ENCODE results near the gene MYO3B.
"Not testable (repeated sequence)": the region's sequence is repeated elsewhere in the genome, so short reads cannot be mapped to it uniquely, and the experiment has no call there.

The MYO3B gene

DNA sequence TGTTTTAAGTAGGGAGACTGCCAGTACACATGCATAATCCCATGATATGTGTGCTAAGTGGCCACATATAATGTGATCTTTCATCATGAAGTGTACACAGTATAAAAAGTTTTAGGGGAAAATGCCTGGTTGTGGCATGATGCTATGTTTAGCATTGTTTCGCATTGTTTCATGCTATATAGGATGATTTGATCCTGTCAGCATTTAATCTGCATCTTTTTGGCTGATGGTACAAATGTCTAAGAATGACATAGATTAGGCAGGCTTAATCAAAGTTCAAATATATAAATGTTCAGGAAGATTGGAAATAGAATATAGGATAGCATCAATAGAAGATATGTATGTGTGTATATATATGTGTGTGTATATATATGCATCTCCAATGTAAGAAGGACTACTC is 83.6 kb downstream of the MYO3B start:
- no peak for DNase-seq (ENCODE audit: low spot score)

DNA sequence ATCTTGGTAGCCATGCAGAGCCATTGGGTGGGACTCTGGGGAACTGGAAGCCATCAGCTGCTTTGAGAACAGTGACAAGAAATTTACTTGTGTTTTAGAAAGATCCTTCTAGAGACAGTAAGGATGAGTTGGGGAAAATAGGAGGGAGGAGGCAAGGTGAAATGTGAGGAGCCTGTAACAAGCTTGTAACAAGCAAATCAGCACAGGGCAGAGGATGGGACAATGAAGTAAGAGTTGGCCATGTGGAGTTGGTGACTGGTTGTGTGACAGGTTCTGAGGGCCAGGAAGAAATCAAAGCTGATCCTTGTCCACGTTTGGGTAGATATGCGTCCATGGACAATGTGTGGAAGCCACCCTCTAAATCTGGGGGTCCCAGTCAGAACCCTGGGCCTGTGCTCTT is 84.4 kb downstream of the MYO3B start:
- no peak for DNase-seq (ENCODE audit: low spot score)

DNA sequence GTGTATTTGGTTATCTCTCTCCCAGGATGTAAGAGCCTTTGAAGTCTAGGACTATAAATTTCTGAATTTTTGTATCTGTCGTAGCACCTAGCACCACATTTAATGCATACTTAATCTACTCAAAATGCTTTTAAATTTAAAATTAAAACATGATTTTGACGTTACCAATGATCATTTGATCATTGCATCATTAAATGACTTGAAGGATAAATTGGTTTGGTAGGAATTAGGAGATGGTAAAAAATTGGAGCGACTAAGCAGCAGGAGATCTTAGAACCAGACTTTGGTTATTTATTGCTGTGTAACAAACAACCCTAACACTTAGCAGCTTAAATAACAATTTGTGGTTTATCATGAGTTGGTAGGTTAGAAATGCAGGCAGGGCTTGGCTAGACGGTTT is 84.9 kb downstream of the MYO3B start:
- DNase-seq (ENCODE audit: low spot score), result no peak

DNA sequence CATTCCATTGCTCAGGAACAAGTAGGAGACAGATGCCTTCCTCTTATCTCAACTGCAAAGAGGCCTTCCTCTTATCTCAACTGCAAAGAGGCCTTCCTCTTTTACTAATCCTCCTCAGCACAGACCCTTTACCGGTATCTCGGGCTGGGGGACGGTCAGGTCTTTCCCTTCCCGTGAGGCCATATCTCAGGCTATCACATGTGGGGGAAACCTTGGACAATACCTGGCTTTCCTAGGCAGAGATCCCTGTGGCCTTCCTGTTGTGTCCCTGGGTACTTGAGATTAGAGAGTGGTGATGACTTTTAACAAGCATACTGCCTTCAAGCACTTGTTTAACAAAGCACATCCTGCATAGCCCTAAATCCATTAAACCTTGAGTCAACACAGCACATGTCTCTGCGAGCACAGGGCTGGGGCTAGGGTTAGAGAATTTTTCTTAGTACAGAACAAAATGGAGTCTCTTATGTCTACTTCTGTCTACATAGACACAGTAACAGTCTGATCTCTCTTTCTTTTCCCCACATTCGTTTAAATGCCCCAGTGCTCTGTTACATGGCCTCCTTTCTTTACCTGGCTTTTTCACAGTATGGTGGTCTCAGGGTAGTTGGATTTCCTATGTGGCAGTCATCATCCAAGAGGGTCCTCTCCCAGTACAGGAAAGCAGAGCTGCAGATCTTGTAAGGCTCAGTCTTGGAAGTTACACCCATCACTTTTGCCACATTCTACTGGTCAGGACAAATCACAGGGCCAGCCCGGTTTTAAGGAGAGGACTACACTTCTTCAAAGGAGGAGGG is 86.0 kb downstream of the MYO3B start:
- not testable (repeated sequence) for DNase-seq (ENCODE audit: low spot score)

DNA sequence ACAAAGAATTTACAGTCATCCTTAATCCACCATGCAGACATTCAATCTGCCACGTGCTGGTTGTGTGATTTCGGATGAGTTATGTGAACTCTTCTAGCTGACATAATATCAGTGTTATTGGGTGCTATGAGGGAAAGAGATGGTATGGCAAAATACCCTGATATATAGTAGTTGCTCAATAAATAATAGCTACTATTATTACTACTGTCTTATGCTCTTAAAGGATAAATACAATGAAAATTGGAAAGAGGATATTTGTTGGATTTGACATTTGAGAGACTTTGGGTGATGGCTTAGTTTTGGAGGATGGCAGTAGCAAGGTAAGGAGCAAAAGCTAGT is 86.5 kb downstream of the MYO3B start:
- DNase-seq (ENCODE audit: low spot score), result no peak

DNA sequence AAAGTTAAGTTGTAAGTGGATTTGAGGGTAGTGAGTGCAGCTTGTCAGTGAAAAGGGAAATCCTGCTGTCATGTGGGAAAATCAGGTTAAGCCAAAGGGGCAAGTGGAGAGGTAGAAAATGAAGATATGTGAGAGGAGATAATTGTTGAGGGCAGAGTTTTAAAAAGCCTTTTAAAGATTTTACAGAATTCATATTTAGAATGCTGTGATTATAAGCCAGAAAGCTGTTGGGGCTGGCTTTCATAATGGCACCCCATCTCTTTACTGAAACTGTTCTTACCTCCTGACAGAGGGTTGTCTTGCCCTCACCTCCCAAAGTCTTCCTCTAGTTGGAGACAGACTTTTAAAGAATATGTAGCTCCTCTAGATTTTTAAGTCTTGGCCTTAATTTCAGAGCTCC is 86.9 kb downstream of the MYO3B start:
- DNase-seq (ENCODE audit: low spot score), result no peak

DNA sequence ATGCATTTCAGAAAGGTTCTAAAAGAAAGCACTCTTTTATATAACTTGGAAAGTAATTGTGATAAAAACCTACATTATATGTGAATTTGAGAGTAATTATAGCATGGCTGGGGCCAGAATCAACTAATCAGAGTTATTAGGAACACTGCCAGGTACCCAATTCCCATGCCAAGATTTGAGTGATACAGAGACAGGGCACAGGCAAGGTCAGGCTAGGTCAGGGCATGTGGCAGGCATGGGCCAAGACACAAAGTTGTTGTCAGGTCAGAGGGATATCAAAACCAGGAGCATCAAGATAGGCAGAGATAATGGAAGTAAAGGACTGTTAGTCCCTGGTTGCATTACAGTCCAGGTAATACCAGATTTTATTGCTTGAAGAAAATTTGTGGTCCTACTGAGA is 87.4 kb downstream of the MYO3B start:
- DNase-seq (ENCODE audit: low spot score), result no peak

DNA sequence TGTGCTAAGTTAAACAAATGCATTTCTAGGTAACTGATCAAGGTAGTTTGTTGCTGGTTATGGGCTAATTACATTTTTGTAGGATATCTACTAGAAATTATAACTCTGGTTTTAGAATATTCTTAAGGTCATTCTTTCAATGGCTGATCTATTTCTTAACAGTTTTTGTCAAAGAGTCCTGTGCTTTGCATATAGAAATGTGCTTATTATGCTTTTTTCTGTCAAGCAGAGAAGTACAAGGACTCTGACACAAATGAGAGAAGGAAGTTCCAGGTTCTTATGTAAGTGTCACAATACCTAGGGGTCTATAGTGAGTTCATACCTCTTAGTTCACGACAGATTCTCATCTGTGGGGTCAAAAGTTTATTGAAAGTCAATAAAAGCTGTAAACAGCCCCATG is 88.4 kb downstream of the MYO3B start:
- DNase-seq (ENCODE audit: low spot score), result no peak

DNA sequence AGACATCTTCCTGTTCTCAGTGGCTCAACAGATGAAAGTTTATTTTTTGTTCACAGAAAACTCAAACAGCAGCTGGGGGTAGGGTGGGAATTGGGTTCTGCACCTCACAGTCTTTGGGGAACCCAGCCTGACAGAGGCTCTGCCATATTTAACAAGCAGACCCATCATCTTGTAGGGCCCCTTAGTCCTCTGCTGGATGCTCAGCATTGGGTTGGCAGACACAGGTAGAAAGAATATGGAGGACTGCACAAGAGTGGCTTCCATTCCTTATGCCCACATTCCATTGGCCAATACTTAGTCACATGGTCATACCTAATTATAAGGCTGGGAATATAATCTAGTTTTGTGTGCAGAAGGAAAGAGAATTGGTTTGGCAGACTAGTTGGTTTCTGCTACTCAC is 89.1 kb downstream of the MYO3B start:
- no peak for DNase-seq (ENCODE audit: low spot score)

DNA sequence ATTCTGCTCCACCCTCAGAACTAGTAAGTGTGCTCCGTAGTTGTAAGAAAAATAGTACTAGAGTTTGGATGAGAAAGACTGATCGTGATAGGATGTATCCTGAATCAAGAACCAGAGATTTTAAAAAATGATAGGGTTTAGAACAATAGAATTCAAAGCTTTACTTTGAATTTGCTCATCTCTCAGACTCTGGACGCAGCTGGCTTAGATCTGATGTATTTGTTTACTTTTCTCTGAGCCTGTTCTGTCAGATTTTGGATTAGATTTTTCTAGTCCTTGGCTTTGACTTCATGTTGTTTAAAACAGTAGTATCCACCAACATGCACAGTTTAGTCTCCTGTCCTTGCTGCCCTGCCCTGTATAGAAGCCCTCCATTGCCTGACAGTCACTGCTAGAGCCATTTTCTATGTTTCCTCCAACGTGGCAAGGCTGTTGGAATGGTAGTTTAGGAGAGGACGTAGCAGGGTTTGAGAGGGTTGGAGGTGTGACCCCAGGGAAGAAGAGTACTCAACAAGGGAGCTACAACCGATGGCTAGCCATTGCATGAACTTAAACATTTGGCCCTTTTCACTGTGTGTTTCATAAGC is 92.4 kb downstream of the MYO3B start:
- DNase-seq (ENCODE audit: low spot score), result no peak

DNA sequence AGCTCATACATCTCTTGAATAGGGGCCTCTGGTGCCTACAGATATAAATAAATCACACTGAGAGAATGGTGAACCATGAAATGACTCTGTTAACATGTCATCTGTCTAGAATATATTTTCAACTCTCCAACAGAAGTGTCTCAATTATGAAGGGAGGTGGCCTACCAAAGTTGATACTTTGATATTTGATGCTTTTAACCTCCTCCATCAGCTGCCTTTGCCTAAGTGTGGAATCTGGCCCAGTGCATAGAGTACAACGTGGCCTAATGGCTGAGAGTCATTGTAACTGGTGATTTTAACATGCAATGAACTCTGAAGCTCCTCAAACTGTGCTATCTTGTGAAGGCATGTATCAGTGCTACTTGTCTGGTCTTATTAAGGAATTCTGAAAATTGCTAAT is 93.4 kb downstream of the MYO3B start:
- no peak for DNase-seq (ENCODE audit: low spot score)

DNA sequence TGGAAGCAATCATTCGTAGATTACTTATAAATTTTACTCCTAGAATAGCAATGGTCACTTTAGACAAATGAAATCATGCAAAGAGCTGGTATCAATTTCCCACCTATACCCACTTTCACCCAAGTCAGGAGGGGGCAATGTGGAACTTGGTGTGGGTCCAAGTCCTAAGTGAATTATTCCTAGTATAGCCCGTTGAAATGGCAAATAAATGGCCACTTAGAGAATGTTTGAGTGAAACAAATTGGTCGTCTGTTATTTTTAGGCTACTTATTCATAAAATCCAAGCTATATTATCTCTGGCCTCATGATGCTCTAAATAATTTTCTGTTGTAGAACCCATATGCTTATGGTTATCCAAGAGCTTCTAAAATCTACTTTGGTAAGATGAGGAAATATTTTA is 98.1 kb downstream of the MYO3B start:
- no peak for DNase-seq (ENCODE audit: low spot score)

DNA sequence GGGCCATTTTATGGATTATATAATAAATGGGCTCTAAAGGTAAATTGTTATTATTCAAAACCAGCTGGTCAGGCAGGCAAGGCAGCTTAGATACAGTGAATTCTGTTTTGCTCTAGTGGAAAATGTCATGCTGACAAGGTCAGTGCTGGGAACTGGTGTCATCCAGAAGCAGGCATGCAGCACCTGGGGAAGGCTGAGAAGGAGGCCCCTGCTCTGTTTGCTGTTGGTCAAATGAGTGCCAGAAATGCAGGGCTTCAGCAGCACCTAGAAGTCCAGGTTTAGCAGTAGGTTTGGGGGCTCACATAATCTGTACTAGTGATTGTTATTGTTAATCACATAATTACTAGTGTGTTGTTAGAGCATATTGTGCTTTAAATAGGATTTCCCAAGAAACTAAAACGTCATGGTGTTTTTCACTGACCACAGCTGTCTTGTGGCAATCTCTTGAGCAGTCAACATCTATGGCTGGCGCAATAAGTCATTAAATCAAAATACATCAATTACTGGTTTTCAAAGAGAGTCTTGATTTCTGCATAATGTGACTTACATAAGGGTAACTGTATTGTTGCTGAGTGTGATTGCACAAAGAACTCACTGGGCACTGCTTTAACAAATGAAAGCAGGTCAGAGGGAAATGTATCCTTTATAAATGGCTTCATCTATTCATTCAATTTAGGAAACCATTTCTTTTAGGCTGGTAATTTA is 99.1 kb downstream of the MYO3B start:
- DNase-seq (ENCODE audit: low spot score), result no peak

DNA sequence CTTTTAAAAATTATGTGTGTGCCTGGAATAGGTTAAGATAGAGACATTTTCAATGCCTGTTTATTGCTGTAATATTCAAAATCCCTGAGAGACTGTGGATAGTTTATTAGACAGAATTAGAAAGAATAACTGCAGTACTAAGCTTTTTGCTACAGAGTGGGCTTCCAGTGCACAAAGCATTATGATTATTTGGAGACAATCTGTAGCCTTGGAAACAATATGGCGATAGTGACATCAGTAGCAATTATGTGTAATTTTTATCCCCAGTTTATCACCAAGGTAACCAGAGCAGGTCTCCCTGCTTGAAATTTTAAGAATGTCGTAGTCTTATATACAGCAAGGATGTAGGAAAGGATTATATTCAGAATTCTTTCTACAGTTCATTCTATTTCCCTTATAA is 100.0 kb downstream of the MYO3B start:
- DNase-seq (ENCODE audit: low spot score), result no peak

DNA sequence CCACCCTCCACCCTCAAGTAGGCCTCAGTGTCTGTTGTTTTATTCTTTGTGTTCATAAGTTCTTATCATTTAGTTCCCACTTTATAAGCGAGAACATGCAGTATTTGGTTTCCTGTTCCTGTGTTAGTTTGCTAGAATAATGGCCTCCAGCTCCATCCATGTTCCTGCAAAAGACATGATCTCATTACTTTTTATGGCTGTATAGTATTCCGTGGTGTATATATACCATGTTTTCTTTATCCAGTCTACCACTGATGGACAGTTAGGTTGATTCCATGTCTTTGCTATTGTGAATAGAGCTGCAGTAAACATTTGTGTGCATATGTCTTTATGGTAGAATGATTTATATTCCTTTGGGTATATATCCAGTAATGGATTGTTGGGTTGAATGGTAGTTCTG is 101.7 kb downstream of the MYO3B start:
- DNase-seq (ENCODE audit: low spot score), result not testable (repeated sequence)

DNA sequence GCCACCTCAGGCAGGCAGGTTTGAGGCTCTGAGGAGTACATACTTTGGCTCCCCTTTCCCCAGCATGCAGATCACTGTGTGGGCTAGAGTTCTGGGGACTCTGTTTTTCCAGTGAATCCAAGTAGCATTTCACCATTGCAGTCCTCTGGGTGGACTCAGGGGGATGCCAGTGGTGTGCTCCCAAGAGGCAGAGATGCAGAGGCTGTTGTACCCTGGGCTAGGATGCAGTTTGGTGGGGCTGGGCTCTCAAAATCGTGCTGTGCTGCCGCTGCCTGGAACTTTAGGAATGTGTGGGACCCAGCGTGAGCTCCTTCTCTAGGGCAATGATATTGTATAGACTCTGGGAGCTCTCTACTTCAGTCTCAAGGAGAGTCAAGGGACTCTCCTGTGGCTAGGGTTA is 104.9 kb downstream of the MYO3B start:
- no peak for DNase-seq (ENCODE audit: low spot score)

DNA sequence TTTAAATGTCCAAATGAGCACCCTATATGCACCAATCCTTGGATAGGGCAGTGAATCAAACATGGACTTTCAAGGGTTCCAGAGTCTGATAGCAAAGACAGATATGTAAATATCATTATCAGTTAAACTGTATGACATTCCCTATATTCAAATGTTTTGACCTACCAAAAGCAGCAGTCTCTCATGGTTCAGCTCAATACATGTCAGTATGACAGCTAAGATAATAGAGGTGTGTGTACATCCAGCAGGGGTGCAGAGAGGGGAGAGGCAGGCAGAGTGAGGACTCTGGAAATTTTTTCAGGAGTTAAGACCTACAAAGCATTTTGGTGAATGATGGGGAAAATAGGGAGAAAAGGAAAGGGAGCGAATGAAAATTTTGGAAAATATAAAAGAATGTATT is 106.3 kb downstream of the MYO3B start:
- DNase-seq (ENCODE audit: low spot score), result no peak

DNA sequence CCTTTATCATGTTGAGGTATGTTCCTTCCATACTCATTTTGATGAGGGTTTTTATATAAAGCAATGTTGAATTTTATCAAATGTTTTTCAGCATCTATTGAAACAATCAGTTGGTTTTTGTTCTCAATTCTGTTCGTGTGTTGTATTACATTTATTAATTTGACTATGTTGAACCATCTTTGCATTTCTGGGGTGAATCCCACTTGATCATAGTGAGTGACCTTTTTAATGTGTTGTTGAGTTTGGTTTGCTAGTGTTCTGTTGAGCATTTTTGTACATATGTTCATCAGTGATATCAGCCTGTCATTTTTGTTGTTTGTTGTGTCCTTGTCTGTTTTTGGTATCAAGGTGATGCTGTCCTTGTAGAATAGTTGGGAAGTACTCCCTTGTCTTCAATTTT is 110.9 kb downstream of the MYO3B start:
- no peak for DNase-seq (ENCODE audit: low spot score)

DNA sequence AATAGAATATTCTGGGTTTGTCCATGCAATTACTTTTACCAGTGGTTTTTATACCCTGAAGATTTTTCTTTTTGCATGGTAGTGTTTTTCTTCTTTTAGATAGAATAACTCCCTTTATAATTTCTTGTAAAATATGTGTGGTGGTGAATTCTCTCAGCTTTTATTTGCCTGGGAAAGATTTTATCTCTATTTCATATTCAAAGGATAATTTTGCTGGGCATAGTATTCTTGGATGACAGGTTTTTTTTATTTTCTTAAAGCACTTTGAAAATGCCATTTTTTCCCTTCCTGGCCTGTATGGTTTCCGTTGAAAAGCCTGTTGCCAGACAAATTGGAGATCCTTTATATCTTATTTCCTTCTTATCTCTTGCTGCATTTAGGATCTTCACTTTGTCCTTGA is 113.5 kb downstream of the MYO3B start:
- no peak for DNase-seq (ENCODE audit: low spot score)

DNA sequence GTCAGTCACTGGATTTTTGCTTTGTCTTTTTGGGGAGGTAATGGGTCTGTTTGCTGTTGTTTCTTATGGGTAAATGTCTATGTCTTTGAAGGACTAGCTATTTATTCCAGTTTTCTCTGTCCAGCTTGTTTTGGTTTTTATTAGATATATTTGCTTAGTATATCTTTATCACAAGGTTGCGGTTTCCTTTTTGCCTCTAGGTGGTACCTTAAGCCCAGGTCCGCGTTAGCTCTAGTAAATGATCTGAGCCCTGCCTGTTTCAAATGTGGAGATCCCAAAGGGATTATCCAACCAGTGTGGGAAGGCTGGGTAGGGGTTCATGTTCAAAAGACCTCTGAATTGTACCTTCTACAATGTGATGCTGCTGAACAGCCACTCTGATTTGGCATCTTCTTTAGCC is 114.5 kb downstream of the MYO3B start:
- no peak for DNase-seq (ENCODE audit: low spot score)

DNA sequence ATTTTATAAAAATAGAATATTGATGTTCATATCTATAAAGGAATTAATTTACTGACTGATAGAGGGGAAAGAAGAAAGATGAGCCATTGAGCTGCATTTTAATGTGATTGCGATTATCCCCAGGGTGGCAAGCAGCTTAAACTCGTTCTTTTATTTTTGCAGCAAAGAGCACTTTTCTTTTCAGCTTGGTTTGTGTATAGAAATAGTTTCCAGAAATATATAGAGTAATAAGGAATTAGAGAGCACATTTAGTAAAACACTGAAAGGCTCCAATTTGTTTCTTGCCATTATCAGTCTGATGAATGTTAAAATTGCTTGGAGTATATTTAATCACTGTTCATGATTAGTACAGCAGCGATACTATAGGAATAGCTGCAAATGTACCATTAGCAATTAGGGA is 119.5 kb downstream of the MYO3B start:
- DNase-seq (ENCODE audit: low spot score), result no peak

DNA sequence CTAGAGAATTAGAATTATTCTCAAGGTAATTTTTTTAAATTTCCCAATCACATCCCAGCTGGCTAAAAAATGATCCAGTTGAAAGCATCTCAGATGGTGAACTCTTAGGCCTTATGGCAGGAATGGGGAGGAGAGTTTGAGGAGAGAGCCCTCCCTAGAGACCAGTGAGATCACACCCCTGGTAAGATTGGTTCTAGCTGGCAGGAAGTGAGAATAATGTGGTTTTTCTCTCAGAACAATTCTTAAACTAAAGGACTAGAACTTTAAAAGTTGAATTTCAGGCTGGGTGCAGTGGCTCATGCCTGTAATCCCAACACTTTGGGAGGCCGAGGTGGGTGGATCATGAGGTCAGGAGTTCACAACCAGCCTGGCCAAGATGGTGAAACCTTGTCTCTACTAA is 120.2 kb downstream of the MYO3B start:
- no peak for DNase-seq (ENCODE audit: low spot score)

DNA sequence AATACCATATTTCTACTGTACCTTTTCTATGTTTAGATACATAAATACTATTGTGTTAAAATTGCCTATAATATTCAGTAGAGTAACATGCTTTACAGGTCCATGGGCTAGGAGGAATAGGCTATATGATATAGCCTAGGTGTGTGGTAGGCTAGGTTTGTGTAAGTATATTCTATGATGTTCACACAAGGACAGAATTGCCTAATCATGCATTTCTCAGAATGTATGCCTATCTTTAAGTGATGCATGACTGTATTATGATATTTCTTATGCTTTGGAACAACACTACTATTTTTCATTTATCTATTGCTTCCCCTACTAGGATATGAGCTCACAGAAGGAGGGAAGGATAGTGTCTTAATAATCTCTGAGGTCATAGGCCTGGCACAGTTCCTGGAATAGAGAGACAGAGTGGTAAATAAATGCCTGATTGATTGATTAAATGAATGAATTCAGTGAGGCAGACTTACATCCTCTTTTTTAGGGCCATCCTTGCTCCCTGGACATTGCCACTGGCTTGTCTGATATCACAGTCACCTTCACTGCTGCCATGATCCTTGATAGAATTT is 121.0 kb downstream of the MYO3B start:
- DNase-seq (ENCODE audit: low spot score), result no peak

Data from CD4-positive, alpha-beta T cell treated with Interleukin-6 at 100 ng/mL for 8 hours (primary cell).